ENCODE measurements around the gene MED29. TPM values are rescaled to one million over a fixed set of nuclear protein-coding genes. Genes with fewer than 3 reads are reported as not detected.

Gene MED29
- polyA plus RNA-seq, 2 of the 4 experiments (the other 2 are of a cell fraction): 47.7 to 57.5 TPM

GRCh38 chr19:39410017-39410830 is 19.0 kb downstream of the MED29 start (continued):
- TF ChIP-seq HOXB5 (CRISPR knock-in tag; IDR thresholded peaks at IDR 0.05): peak; percentile 87; the same call in 1 of the 2 replicates
- peak; percentile 98 for TF ChIP-seq TP53 (CRISPR knock-in tag; IDR thresholded peaks at IDR 0.05)
- TF ChIP-seq MAFK (IDR thresholded peaks at IDR 0.05; ENCODE audit: partially characterized antibody): no peak
- TF ChIP-seq POLR2AphosphoS2 (conservative IDR thresholded peaks at IDR 0.05; ENCODE audit: low read length): peak; percentile 50; the same call in 1 of the 2 replicates
- TF ChIP-seq E2F6 (IDR thresholded peaks at IDR 0.05; ENCODE audit: borderline replicate concordance, low read depth): peak; percentile 67; the same call in 1 of the 2 replicates
- TF ChIP-seq KDM1A (IDR thresholded peaks at IDR 0.05; ENCODE audit: low read depth): no peak
- no peak for TF ChIP-seq PHF8 (IDR thresholded peaks at IDR 0.05; ENCODE audit: borderline replicate concordance, low read depth)
- TF ChIP-seq, protein P1, sequence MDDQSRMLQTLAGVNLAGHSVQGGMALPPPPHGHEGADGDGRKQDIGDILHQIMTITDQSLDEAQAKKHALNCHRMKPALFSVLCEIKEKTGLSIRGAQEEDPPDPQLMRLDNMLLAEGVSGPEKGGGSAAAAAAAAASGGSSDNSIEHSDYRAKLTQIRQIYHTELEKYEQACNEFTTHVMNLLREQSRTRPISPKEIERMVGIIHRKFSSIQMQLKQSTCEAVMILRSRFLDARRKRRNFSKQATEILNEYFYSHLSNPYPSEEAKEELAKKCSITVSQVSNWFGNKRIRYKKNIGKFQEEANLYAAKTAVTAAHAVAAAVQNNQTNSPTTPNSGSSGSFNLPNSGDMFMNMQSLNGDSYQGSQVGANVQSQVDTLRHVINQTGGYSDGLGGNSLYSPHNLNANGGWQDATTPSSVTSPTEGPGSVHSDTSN (IDR thresholded peaks at IDR 0.05): 0 out of 2 replicates have a peak, but pooled peaks have one; percentile 32
- TF ChIP-seq, protein P2, sequence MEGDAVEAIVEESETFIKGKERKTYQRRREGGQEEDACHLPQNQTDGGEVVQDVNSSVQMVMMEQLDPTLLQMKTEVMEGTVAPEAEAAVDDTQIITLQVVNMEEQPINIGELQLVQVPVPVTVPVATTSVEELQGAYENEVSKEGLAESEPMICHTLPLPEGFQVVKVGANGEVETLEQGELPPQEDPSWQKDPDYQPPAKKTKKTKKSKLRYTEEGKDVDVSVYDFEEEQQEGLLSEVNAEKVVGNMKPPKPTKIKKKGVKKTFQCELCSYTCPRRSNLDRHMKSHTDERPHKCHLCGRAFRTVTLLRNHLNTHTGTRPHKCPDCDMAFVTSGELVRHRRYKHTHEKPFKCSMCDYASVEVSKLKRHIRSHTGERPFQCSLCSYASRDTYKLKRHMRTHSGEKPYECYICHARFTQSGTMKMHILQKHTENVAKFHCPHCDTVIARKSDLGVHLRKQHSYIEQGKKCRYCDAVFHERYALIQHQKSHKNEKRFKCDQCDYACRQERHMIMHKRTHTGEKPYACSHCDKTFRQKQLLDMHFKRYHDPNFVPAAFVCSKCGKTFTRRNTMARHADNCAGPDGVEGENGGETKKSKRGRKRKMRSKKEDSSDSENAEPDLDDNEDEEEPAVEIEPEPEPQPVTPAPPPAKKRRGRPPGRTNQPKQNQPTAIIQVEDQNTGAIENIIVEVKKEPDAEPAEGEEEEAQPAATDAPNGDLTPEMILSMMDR (IDR thresholded peaks at IDR 0.05): no peak
- TF ChIP-seq RNF2 (IDR thresholded peaks at IDR 0.05; ENCODE audit: borderline replicate concordance, low read depth): 0 out of 2 replicates have a peak, but pooled peaks have one; percentile 57
- TF ChIP-seq POLR2A (IDR thresholded peaks at IDR 0.05; ENCODE audit: low read length): peak; percentile 33
- no peak for TF ChIP-seq NFE2L2 (conservative IDR thresholded peaks at IDR 0.05; ENCODE audit: low read length)
- no peak for TF ChIP-seq SREBF2 (IDR thresholded peaks at IDR 0.05)
- no peak for TF ChIP-seq CEBPB (IDR thresholded peaks at IDR 0.05)
- no peak for TF ChIP-seq RCOR1 (IDR thresholded peaks at IDR 0.05; ENCODE audit: low read depth, low read length)
- no peak for TF ChIP-seq CHD4 (IDR thresholded peaks at IDR 0.05; ENCODE audit: borderline replicate concordance)
- TF ChIP-seq FOSB (CRISPR knock-in tag; IDR thresholded peaks at IDR 0.05): peak; percentile 96; the same call in 1 of the 2 replicates
- no peak; the same call in 1 of the 2 replicates for TF ChIP-seq MYC (IDR thresholded peaks at IDR 0.05; ENCODE audit: borderline replicate concordance, low read length)
- TF ChIP-seq HEYL (CRISPR knock-in tag; IDR thresholded peaks at IDR 0.05): no peak
- no peak for TF ChIP-seq KDM5A (IDR thresholded peaks at IDR 0.05)
- TF ChIP-seq HMGXB4 (CRISPR knock-in tag; IDR thresholded peaks at IDR 0.05; ENCODE audit: borderline replicate concordance): peak; percentile 88
- no peak; the same call in 1 of the 2 replicates for TF ChIP-seq RARB (CRISPR knock-in tag; IDR thresholded peaks at IDR 0.05)
- TF ChIP-seq EHF (CRISPR knock-in tag; IDR thresholded peaks at IDR 0.05): peak; percentile 88; the same call in 1 of the 2 replicates
- no peak for TF ChIP-seq MAZ (IDR thresholded peaks at IDR 0.05; ENCODE audit: borderline replicate concordance, low read depth, low read length)
